HG03095 (cell line): Measurements from ENCODE around the gene MLYCD.
A peak's percentile ranks its signal among the peaks of the same experiment; 100 is the strongest.

ENCODE experiments used
- ATAC-seq: cut with Tn5 transposase; IDR thresholded peaks from one replicate; pipeline ENCODE4 v1.9.1; 2021; ENCODE audit warnings: moderate library complexity; ENCODE audit not compliant: unreplicated experiment

MLYCD gene

DNA sequence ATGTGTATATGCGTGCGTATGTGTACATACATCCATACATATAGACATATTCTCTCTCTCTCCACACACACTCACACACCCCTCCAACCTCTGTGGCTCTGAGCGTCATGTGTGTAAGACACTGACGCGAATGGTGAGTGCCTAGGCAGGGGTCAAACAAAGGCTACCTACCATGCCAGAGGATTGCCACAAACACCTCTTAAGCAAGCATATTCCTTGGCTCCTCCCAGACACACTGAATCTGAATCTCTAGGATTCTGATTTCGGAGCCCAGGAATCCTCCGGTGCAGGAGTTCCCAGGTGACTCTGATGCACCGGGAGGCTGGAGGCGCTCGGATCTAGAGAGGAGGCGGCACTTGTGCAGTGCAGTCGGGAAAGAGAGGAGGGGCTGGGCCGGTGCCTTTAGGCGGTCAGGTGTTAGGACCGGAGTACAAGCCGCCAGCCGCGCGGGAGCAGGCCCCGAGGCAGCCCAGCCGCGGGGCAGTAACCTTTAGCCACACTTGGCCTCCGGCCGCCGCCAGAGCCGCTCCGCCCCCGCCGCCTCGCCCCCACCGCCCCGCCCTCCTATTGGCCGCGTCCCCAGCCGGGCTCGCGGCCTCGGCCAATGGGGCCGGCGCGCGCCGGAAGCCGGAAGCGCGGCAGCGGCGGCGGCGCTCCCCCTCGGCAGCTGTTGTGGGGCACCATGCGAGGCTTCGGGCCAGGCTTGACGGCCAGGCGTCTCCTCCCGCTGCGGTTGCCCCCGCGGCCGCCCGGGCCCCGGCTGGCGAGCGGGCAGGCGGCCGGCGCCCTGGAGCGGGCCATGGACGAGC is at the start of gene MLYCD:
Gene MLYCD (plus strand): TSS at position 653 of the 809 bp plus-strand sequence. CDS start 30 bp downstream, at position 683.
- ATAC-seq = peak; percentile 91

DNA sequence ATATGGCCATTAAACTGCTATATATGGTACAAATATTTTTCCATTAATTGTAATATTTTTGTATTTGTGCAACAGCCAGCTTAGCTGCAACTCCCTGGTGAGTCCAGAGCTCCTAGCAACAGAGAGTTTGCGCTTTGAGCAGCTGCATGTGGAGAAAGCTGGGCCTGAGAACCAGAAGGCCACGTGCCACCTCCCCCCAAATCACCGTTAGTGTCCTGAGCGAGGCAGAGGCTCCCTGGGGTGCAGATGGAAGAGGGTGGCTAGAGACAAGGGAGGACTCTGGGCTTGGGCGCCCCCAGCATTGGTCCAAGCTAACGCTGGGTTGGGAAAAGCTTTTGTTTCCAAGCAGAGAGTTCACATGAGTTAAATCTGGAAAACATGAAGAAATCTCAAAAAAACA is 49.5 kb upstream of the MLYCD start:
- ATAC-seq = no peak

DNA sequence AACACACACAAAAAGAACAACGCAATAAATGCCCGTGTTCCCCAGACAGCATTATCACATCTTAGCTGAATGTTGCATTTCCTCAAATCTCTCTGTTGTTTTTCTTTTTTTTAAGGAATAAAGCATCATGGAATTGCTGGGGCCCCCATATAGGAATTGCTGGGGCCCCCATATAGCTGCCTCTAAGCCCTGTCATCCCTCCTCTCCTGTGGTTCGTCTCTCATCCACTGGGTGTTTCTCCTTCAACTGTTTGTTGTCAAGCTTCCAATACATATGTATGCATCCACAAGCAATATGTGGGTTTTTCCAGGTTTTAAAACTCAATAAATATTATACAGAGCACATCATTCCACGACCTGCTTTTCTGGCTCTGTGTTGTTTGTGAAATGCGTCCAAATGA is 48.0 kb upstream of the MLYCD start:
- ATAC-seq = no peak

DNA sequence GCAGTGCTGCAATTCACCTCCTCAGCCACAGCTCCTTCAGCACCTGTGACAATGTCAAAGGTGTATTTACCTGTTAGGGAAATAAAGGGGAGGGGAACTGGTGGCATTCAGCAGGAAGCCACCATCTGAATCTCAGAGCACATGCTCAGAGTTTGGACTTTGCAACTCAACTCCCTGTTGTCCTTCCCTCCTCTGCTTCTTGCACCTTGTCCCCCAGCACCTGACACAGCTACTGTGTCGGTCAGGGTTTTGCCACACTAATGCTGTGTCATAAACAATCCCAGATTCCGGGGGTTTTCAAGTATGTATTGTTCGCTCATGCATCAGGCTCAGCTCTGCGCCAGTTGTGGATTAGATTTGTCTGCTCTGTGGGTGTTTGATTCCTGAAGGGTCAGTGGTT is 47.4 kb upstream of the MLYCD start:
- no peak for ATAC-seq

DNA sequence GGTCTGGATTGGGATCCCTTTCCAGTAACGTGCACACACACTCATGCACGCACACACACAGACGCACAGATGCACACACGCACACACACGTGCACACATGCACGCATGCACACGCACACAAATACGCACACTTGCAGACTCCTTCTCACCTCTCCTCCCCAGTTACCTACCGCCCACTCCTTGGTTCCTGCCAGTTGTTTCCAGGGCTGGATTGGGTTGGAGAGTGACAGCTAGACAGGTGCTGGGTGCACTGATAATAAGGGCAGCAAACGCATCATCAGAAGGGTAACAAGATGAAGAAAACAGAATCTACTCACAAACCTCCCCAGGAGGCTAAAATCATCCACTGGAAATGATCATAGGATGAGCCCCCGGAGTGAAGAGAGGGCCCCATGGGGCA is 46.1 kb upstream of the MLYCD start:
- no peak for ATAC-seq

DNA sequence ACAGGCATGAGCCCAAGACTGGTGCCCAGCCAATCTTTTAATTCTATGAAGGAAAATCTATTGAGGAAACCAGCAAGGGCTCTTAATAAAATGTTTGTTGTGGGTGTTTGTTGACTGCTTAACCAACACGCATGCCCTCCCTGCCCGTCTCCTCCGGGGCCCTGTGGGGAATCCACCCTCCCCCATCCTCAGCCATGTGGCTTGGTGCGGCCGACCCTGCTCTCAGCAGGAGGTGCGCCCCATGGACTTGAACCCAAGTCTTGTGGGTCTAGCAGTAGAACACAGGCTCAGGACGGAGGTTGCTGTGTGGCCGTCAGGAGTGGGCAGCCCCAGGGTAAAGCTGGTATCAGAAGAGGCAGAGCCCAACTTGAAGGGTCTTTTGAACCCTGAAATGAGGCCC is 45.1 kb upstream of the MLYCD start:
- no peak for ATAC-seq

DNA sequence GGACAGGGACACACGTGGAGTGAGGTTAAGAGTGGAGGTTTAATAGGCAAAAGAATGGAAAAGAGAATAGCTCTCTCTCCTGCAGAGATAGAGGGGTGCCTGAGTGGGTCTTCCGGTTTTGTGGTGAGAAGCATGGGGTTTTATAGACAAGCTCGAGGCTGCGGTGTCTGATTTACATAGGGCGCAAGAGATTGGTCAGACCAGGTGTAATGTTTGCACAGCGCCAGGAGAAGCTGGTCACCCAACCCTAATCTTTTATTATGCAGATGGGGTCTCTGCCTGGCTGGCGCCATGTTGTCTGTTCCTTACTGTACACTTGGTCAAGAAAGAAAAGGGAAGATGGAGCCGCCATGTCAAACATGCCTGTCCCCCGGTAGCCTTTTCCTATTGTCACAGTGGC is 44.5 kb upstream of the MLYCD start:
- no peak for ATAC-seq

DNA sequence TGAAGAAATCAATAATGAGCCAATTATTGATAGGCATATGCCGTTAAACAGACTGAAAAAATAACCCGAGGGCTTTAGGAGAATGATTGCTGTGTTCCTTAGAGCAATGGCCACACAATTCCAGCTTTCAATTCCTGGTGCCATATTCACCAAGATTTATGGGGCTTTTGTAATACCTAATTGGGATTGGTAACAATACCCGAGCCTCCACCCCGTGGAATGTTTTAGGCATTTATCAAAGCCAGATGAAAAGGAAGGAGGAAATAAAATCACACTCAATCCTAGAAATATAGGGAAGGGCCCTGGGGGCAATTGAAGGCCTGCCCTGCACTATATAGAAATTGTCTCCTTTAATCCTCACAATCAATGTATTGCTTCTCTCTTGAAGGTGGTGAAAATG is 42.1 kb upstream of the MLYCD start:
- ATAC-seq = no peak

DNA sequence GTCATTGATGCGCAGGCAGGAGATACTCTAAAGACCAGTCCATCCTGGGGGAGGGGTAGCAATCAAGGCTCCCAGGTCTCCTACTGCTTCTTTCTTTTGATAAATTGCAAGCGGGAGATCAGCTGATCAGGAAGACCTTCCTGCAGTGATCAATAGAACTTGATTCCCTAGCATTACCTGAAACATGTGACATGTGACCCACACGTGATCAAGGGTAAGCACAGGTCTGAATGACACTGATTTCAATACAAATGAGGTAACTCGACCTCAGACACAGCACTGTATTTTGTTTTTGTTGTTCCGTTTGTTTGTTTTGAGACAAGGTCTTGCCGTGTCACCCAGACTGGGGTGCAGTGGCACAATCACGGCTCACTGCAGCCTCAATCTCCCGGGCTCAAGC is 39.6 kb upstream of the MLYCD start:
- no peak for ATAC-seq

DNA sequence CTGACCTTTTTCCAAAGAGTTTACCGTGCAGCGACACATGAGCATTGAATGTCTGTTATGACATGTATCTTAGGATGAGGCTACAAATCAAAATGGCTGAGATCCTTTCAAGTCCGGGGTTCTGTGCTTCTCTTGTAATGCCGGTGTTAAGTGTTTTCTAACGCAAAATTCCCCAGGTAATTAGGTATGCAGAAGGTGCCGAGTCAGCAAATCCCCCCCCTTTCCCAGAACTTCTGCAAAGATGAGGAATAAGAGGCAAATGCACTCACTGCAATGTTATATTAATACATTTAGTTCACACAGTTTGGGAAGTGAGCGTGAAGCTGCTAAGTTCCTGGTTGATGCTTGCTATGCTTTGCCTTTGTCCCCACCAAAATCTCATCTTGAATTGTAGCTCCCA is 36.3 kb upstream of the MLYCD start:
- no peak for ATAC-seq

DNA sequence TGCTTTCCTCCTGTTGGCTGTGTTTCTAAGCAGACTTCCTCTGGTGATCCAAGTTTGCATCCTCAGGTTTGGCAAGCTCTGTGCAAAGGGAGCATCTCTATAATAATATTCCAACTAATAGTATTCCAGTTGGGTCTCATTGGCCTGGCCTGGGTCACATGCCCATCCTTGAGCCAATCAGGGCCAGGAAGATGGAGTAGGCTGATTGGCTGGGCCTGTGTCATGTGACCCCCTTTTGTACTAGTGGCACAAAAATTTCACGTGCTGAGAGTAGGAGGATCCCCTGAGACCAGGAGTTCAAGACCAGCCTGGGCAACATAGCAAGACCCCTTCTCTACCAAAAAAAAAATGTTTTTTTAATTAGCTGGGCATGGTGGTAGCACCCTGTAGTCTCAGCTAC is 35.2 kb upstream of the MLYCD start:
- no peak for ATAC-seq

DNA sequence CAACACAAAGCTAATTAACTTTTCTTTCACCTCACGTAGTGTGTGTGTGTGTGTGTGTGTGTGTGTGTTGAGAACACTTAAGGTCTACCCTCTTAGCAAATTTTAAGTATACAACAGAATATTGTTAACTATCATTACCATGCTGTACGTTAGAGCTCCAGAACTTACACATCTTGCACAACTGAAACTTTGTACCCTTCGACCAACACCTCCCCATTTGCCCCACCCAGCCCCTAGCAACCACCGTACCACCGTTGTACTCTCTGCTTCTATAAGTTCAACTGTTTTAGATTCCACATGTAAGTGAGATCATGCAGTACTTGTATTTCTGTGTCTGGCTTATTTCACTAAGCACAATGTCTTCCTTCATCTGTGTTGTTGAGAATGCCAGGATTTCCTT is 28.1 kb upstream of the MLYCD start:
- ATAC-seq = no peak

DNA sequence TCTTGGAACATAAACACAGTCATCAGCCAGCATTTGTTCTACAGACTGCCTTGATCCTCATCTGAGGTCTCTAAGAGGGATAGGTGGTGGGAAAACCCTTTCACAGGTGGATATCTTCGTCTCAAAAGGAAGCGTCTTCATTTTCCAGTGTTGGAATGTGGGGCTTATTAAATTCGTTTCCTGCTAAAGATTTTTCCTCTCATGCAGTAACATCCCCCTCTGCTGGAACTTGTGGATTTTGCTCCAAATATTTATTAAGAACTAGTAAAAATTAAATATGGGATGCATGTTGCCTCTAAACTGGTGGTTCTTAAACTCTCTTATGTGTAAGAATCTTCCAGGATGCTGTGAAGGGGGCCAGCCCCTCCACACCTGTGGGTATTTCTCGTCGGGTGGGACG is 20.1 kb upstream of the MLYCD start:
- no peak for ATAC-seq

DNA sequence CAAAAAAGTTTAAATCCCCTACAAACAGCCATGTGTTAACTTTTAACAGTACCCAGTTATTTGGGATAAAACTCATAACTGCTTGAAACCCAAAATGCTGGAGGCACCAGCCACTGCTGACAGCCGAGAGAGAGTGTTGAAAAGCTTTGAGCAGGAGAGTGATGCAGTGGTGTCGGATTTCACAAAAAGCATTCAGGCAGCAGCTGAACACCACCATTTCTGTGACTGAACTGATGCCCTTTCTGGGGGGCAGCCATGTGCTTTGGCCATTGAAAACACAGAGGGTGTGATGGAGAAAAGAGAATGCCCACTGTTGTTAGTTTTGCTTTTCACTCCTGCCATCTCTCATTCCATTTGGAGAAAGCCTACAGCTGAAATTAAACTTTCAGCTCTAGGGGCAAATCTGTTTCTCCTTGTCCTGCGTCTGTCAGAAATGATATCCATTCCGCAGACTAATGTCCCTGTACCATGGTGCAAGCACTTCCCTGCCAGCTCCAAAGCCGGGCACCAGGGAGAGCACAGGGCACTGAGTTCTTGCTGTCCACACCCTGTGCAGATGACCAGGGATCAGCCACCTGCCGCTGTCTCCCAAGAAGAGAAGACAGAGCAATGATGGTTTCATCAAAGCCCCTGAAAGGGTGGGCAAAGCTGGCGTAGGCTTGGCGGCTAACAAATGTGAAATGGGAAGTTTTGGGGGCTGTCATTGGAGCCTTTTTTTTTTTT is 16.6 kb upstream of the MLYCD start:
- no peak for ATAC-seq

DNA sequence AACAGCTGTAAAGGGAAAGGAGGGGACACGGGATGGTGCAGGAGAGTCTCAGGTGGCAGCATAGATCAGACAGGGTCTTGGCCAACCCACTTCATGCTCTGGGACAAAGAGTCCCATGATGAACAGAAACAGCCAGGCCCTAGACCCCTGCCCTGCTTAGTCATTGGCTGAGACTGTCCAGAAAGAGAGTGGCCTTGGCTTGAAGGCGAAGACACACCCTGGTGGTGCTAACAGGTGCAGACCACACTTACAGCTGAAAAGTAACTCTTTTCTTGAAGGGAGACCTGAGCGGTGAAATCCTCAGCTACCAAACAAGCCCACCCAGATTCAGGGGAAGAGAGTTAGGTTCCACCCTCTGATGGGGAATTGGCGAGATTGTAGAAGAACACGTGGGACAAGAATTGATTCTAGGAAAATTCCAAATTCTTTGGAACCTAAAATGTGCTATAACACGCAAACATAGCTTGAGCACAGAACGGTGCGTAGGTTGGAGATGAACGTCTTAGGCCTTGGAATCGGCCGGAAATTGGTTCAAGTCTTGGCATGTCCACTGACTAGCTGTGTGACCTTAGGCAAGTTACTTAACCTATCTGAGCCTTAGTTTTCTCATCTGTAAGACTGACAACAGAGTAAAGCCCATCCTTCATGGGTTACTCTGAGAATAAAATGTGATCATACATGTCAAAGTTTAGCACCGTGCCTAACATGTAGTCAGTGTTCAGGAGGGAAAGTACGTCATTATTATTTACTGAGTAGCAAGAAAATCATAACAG is 12.5 kb upstream of the MLYCD start:
- no peak for ATAC-seq

DNA sequence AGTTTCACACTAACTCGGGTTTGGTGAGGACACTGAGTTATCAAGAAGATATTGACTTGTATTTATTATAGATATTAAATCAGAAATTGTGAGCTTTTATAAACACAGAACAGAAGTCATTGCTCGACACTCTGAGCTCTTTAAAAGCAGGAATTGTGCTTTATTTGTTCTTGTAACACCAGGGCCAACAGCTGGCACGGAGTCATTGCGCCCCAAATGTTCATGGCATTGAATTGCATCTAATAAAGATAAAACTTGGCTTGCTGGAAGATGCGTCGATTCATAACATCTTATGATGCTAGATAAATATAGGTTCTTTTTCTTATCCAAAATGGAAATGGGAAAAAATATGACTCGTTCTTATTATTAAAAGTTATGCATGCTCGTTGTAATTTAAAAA is 11.8 kb upstream of the MLYCD start:
- ATAC-seq = no peak

DNA sequence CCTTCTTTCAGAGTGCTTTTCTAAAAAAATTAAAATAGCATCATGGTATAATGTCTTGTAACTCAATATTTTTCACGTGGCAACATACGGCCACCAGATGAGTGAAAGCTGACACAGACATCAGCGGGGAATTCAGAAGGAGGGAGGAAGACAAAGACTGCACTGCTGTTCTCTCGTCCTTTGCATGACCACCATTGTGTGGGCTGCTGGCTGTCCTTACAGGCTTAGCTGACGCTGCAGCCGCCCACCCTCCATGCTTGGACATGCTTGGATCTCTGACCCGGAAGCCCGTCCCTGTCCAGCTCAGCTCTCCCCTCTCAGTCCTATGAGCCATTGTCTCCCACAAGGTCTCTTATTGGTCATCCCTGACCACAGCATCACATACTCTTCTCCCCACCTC is 11.4 kb upstream of the MLYCD start:
- no peak for ATAC-seq

DNA sequence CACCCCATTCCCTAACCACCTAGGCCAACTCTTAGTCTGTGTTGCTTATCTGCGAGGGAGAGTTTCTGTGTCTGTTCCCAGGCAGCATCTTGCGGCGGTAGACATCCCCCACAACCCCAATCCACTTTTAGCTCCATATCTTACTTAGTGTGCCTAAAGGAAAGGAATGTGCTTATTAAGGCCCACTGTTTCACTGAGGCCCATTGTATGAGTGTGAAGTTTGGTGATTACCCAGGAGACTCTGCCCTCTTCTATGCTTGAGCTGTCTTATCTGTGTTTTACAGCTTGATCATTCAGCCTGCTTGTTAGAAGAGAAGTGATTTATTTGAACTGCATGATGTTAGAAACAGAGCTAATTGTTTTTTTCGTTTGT is 10.3 kb upstream of the MLYCD start:
- ATAC-seq = no peak

DNA sequence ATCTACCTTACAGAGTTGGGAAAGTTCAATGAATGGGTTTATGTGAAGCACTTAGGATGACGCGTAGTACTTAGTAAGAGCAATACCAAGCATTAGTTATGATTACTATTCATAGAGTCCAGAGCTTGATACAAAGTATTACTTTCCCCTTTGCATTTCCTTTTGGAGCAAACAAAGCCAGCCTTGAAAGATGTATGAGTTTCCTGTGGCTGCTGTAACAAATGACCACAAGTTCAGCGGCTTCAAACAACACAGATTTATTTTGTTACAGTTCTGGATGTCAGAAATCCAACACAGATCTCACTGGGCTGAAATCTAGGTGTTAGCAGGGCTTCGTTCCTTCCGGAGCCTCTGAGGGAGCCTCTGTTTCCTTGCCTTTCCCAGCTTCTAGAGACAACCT is 8.6 kb upstream of the MLYCD start:
- ATAC-seq = no peak

DNA sequence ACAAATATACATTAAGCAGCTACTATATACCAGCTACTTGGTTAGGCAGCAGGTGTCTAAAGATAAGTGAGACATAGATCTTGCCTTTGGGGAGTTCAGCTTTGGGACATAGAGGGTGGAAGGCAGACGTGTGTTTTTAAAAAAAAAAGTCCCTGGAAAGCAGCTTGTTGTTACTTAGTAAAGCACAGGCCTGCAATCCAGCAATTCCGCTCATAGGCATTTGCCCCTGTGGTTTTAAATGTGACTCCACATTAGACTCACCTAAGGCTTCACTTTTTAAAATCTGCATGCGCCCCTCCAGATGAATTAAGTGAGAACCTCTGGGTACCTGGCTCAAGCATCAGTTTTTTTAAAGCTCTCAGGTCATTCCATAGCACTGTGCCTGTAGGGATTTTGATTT is 7.2 kb upstream of the MLYCD start:
- no peak for ATAC-seq

DNA sequence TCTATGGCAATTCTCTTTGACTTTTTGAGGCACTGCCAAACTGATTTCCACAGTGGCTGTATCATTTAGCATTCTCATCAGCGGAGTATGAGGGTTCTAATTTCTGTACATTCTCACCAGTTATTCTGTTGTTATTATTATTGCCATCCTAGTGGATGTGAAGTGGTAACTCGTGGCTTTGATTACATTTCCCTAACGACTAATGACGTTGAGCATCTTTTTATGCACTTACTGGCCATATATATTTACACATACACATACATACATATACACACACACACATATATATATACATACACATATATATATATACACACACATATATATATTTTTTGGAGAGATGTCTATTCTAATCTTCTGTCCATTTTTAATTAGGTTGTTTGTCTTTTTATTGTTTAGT is 3.7 kb upstream of the MLYCD start:
- no peak for ATAC-seq

DNA sequence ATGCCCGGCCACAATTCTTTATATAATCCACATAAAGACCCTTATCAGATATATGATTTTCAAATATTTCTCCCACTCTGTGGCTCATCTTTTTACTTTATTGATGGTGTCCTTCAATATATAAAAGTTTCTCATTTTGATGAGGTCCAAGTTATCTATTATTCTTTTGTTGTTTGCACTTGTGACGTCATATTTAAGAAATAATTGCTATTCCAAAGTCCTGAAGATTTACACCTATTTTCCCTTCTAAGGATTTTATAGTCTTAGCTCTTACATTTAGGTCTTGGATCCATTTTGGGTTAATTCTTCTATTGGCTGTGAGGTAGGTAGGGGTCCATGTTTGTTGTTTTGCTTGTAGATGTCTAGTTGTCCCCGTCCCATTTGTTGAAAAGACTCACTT is 3.0 kb upstream of the MLYCD start:
- no peak for ATAC-seq
